Measurements from ENCODE around the gene PRR22. TPM values are rescaled to one million over a fixed set of nuclear protein-coding genes. Genes with fewer than 3 reads are reported as not detected.
"Not testable (repeated sequence)": the region's sequence is repeated elsewhere in the genome, so short reads cannot be mapped to it uniquely, and the experiment has no call there.

Gene PRR22
- total RNA-seq, 2 donors from 2014 or later: 4.6 to 9.9 TPM

DNA sequence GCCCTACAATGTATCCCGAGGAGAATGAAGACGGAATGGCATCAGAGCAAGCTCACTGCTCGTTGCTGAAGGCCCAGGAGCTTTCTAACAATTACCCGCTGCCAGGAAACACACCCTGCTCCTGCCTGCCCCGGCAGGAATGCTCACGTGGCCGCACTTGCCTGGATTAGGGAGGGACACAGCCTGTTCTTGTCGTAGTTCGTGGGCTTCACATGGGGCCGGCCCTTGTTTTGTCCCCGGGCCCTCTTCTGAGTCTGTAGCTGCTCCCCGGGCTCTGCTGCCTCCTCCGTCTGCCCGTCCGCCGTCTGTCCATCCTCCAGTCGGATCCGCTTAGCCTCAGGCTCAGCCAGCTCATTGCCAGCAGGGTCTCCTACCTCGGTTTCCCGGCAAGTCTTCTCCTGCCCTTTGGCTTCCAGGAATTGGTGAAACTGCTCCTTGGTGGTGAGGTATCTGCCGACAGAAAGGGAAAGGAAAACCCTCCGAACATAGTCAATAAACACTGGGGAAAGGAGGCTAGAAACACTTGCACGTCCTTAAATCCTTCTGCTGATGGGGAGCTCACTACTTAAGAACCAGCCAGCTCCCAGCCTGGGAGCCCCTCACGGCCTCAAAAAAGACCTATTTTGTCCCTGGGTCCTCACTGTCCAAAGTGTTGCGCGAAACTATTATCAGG, 5.5 kb upstream of the PRR22 start:
- Mint-ChIP-seq H3K36me3 (ENCODE audit: low read depth) (peaks cover 51% of the 10 kb centered on the region), H3K4me3 (peak overlapping the region; percentile 98), H3K9me3 (no peaks in the 10 kb centered on the region), H3K4me1 (peaks cover 11% of the 10 kb centered on the region), H3K27ac (peak overlapping the region; percentile 100), H3K27me3 (no peaks in the 10 kb centered on the region)
- ATAC-seq (replicated peaks): no peak

- Mint-ChIP-seq H3K4me3 (peak overlapping the region; percentile 98), H3K27ac (no peak overlapping the region), H3K9me3 (no peaks in the 10 kb centered on the region), H3K36me3 (ENCODE audit: low read depth) (peaks cover 51% of the 10 kb centered on the region), H3K27me3 (no peaks in the 10 kb centered on the region), H3K4me1 (peaks cover 11% of the 10 kb centered on the region)
- ATAC-seq (replicated peaks): no peak
Measured at GRCh38 chr19:5789351-5789761, 4.8 kb upstream of the PRR22 start.

- no peak overlapping the region for H3K4me3 Mint-ChIP-seq
- peaks cover 11% of the 10 kb centered on the region for H3K4me1 Mint-ChIP-seq
Measured at GRCh38 chr19:5788422-5788821, 3.9 kb upstream of the PRR22 start.

DNA sequence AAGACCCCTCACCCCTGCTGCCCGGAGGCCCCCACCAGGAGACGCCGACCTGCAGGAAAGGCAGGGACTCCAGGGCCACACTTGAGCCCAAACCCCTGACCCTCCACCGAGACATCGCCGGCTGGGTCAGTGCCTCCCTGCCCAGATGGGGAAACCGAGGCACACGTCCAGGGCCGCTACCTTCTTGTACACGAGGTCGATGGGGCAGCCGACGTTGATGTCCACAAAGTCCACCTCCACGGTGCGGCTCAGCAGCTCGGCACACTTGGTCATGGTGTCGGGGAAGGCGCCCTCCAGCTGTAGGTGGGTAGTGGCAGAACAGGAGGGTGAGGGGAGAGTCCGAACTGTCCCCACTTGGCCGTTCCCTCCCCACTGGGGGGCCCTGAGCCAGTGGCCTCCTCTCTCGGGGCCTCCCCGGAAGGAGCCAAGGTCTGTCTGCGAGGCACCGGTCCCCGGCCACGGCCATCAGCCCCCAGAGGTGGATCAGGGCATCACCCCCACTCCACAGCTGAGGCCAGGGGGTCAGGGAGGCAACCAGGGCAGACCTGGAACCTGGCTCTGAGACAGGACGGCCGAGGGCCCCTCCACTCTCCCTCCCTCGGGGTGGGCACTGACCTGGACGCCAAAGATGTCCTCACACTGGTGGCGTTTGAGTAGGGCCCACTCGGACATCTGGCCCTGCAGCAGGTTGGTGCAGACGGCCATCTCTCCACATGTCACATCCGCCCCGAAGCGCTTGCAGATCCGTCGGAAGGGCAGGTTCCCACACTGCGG, 3.0 kb upstream of the PRR22 start:
- ATAC-seq (replicated peaks): no peak
- Mint-ChIP-seq H3K27me3 (no peaks in the 10 kb centered on the region), H3K4me3 (no peak overlapping the region), H3K4me1 (peaks cover 11% of the 10 kb centered on the region), H3K36me3 (ENCODE audit: low read depth) (peaks cover 56% of the 10 kb centered on the region), H3K9me3 (no peaks in the 10 kb centered on the region), H3K27ac (no peak overlapping the region)

More at GRCh38 chr19:5788422-5788821, 3.9 kb upstream of the PRR22 start:
- no peak overlapping the region for H3K27ac Mint-ChIP-seq
- ATAC-seq (replicated peaks): no peak
- no peaks in the 10 kb centered on the region for H3K9me3 Mint-ChIP-seq
- no peaks in the 10 kb centered on the region for H3K27me3 Mint-ChIP-seq
- H3K36me3 Mint-ChIP-seq (ENCODE audit: low read depth): peaks cover 56% of the 10 kb centered on the region

- Mint-ChIP-seq H3K27me3 (no peaks in the 10 kb centered on the region), H3K4me1 (peaks cover 11% of the 10 kb centered on the region), H3K9me3 (no peaks in the 10 kb centered on the region), H3K27ac (no peak overlapping the region), H3K4me3 (no peak overlapping the region), H3K36me3 (ENCODE audit: low read depth) (peaks cover 56% of the 10 kb centered on the region)
- no peak for ATAC-seq (replicated peaks)
Measured at GRCh38 chr19:5786593-5787408, 2.3 kb upstream of the PRR22 start.

GRCh38 chr19:5785423-5785822, 877 bp upstream of the PRR22 start:
- no peak overlapping the region for H3K27ac Mint-ChIP-seq
- no peaks in the 10 kb centered on the region for H3K27me3 Mint-ChIP-seq

DNA sequence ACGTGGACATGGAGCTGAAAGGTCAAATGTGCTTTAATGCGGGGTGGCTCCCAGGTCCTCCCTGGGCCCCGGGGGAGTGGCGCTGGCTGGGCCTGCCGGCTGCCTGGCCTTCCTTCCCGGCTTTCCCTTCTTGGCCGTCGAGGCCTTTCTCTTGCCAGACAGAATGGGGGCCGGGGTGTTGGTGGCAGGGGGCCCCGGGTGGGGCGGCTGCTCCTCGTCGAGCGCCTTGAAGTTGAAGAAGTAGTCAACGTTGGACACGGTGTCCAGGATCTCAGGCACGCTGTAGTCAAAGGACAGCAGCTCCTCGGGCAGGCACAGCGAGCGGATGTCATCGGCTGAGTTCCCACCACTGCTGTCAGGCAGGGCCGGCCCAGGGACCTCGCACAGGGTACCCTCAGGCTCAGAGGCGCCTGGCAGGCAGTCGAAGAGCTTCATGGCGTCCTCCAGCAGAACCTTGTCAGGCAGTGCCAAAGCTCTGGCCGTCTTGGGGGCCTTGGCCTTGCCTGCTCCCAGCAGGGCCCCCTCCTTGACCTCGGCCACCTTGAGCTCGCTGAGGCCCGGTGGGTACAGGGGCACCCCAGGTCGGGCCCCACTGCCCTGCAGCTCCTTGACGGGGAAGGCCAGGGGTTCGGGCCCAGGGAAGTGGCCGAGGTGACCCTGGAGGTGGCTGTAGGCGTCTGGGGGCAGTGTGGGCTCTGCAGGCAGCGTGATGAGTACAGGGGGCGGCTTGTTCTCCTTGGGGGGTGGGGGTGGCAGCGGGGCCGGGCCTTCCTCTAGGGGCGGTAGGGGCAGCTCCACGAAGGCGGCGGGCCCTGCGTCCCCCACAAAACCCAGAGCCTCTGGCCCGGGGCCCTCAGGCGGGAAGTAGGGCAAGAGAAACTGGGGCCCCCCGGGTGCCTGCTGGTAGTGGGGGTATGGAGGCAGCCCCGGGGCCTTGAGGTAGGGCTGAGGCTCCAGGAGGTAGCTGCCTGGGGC, 1.3 kb downstream of the PRR22 start:
- no peak for ATAC-seq (replicated peaks)
- no peak overlapping the region for H3K27ac Mint-ChIP-seq
- no peaks in the 10 kb centered on the region for H3K4me1 Mint-ChIP-seq
- H3K27me3 Mint-ChIP-seq: no peaks in the 10 kb centered on the region
- H3K4me3 Mint-ChIP-seq: no peak overlapping the region
- peaks cover 29% of the 10 kb centered on the region for H3K36me3 Mint-ChIP-seq (ENCODE audit: low read depth)
- no peaks in the 10 kb centered on the region for H3K9me3 Mint-ChIP-seq

More at GRCh38 chr19:5785423-5785822, 877 bp upstream of the PRR22 start:
- no peak overlapping the region for H3K4me3 Mint-ChIP-seq
- peaks cover 4% of the 10 kb centered on the region for H3K4me1 Mint-ChIP-seq
- ATAC-seq (replicated peaks): no peak
- no peaks in the 10 kb centered on the region for H3K9me3 Mint-ChIP-seq
- peaks cover 48% of the 10 kb centered on the region for H3K36me3 Mint-ChIP-seq (ENCODE audit: low read depth)

DNA sequence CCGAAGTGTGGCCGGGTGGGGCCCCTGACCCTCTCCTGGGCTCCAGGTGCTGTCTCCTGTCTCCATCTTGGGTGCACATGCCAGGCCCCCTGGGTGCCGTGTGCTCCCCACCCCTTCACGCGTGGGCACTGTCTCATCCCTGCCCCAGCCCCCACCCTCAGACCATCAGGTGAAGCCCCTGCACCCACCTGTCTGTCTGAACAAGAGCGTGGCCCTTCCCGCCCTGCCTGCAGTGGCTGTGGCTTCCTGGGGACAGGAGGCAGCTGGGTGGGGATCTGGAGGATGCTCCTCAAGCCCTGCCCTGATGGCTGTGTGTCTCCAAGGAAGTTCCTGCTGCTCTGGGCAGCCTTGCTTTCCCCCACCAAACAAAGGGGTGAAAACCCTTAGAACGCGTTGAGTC, 2.2 kb downstream of the PRR22 start:
- Mint-ChIP-seq H3K9me3 (no peaks in the 10 kb centered on the region), H3K36me3 (ENCODE audit: low read depth) (peaks cover 23% of the 10 kb centered on the region), H3K27me3 (no peaks in the 10 kb centered on the region), H3K27ac (no peak overlapping the region), H3K4me3 (no peak overlapping the region), H3K4me1 (no peaks in the 10 kb centered on the region)
- no peak for ATAC-seq (replicated peaks)

DNA sequence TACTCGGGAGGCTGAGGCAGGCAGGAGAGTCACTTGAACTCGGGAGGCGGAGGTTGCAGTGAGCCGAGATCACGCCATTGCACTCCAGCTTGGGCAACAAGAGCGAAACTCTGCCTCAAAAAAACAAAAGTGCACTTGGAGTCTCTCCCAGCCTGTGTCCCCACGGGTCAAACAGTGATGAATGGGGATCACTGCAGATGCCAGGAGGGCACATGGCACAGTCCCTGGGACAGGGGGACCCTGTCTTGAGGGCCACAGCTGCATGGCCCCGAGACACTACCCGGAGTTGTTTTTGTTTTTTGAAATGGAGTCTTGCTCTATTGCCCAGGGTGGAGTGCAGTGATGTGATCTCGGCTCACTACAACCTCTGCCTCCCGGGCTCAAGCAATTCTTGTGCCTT, 3.6 kb downstream of the PRR22 start:
- H3K36me3 Mint-ChIP-seq (ENCODE audit: low read depth); H3K9me3 Mint-ChIP-seq; H3K27ac Mint-ChIP-seq; H3K4me1 Mint-ChIP-seq; H3K4me3 Mint-ChIP-seq; ATAC-seq (replicated peaks); H3K27me3 Mint-ChIP-seq: not testable (repeated sequence)

- ATAC-seq (replicated peaks): no peak
Measured at GRCh38 chr19:5778402-5778801, 6.1 kb downstream of the PRR22 start.

DNA sequence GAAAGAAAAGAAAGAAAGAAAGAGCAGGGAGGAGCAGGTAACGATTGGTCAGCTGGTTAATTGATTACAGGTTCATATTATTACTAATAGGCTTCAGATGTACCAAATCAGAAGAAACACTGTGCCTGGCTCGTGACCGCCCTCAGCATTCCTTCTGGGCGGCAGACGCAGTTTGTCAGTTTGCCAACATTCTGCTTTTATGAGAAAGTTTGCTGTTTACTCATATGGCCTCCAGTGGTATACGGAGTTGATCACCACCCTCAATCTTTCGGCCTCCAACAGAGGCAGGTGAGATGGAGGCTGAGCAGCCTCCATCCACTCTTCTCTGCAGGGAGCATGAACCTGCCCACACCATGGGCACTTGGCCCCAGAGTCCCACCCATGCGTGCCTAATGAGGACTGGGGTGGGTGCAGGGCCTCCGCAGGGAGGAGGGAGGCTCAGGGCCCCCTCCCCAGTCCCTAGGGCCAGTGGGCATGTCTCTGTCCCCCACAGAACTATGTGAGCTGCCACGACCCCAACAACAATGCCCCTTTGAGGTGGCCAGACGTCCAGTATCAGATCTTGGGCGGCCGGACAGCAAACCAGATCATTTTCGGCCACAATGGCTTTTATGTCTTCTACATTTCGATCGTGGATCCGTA, 8.8 kb downstream of the PRR22 start:
- no peaks in the 10 kb centered on the region for H3K36me3 Mint-ChIP-seq (ENCODE audit: low read depth)
- no peaks in the 10 kb centered on the region for H3K4me1 Mint-ChIP-seq
- H3K9me3 Mint-ChIP-seq: no peaks in the 10 kb centered on the region
- no peak overlapping the region for H3K4me3 Mint-ChIP-seq
- H3K27me3 Mint-ChIP-seq: no peaks in the 10 kb centered on the region
- H3K27ac Mint-ChIP-seq: no peak overlapping the region
- ATAC-seq (replicated peaks): no peak

More at GRCh38 chr19:5778402-5778801, 6.1 kb downstream of the PRR22 start:
- Mint-ChIP-seq H3K9me3 (no peaks in the 10 kb centered on the region), H3K4me1 (no peaks in the 10 kb centered on the region), H3K4me3 (no peak overlapping the region), H3K27ac (no peak overlapping the region), H3K36me3 (ENCODE audit: low read depth) (no peaks in the 10 kb centered on the region), H3K27me3 (no peaks in the 10 kb centered on the region)

GRCh38 chr19:5774921-5775320, 9.6 kb downstream of the PRR22 start:
- ATAC-seq (replicated peaks): no peak
- Mint-ChIP-seq H3K4me3 (no peak overlapping the region), H3K27me3 (no peaks in the 10 kb centered on the region), H3K27ac (no peak overlapping the region), H3K4me1 (no peaks in the 10 kb centered on the region), H3K9me3 (no peaks in the 10 kb centered on the region), H3K36me3 (ENCODE audit: low read depth) (no peaks in the 10 kb centered on the region)

GRCh38 chr19:5773276-5773675, 11.3 kb downstream of the PRR22 start:
- Mint-ChIP-seq H3K4me3 (no peak overlapping the region), H3K4me1 (no peaks in the 10 kb centered on the region), H3K9me3 (no peaks in the 10 kb centered on the region), H3K36me3 (ENCODE audit: low read depth) (no peaks in the 10 kb centered on the region), H3K27ac (no peak overlapping the region), H3K27me3 (no peaks in the 10 kb centered on the region)
- no peak for ATAC-seq (replicated peaks)

Data from activated T-helper 17 cell treated with anti-CD3 and anti-CD28 coated beads, Interleukin-2, amount 50 U/mL, for 72 hours (primary cell).